SKM-1 (cell line): Measurements from ENCODE around the gene DLL1.

Experiments
- DNase-seq: peaks from one replicate; lab custom pipeline; 2025; ENCODE audit not compliant: unreplicated experiment; lab: John Stamatoyannopoulos, UW

The DLL1 gene

DNA sequence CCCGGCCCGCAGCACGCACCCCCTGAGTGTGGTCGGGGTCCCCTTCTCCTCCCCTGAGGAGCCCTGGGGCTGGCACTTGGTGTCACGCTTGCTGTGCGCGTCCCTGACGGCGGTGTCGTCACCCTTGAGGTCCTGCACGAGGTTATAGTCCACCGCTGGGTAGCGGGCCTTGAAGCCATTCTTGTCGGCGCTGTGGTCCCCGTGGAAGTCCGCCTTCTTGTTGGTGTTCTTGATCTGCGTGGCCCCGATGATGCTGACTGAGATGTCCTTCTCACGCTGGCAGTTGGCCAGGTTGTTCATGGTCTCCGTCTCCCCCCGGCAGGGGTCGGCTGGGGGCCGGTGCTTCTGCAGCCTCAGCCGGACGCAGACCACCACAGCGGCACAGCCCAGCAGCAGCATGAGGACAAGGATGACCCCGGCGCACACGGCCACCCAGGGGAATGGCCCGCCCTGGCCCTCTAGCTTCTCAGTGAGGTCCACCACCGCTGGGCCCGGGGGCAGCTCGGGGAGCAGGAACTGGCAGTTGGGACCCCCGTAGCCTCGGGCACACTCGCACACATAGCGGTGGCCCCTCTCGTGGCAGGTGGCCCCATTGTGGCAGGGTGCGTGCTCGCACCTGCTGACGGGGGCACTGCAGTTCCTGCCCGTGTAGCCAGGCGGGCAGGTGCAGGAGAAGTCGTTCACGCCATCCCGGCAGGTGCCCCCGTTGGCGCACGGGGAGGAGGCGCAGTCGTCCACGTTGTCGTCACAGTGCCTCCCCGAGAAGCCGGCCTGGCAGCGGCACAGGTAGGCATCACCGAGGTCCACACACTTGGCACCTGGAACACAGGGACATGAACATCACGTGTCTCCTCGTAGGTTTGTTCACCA is 7.4 kb downstream of the DLL1 start:
- DNase-seq = no peak

DNA sequence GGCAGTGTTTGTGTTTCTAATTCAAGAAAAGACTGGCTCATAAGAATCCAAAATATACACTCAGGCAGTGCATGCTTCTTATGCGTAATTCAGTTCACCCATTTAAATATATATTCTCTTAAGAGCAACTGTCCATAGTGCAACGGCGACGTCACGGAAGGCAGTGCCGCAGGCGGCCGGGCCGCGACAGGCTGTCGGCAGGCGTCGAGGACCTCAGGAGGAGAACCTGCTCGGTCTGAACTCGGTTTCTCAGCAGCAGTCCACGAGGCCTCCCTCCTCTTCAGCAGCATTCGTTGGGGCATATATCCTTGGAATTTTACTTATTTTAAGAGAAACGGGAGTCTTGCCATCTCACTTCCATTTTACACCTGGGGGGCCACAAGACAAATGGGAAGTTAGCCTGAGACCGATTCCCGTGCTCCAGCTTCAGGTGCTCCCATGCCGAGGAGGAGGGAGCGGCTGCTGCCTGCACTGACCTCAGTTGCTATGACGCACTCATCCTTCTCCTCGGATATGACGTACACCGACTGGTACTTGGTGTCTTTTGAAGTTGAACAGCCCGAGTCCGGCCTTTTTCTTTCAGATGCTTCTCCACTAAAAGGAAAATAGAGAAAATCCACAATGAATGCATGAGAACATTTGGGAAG is 8.2 kb downstream of the DLL1 start:
- no peak for DNase-seq

GRCh38 chr6:170281331-170282292 is 9.3 kb downstream of the DLL1 start:
- no peak for DNase-seq

GRCh38 chr6:170280689-170281045 is 10.2 kb downstream of the DLL1 start:
- DNase-seq = no peak

GRCh38 chr6:170279977-170280688 is 10.7 kb downstream of the DLL1 start:
- no peak for DNase-seq

DNA sequence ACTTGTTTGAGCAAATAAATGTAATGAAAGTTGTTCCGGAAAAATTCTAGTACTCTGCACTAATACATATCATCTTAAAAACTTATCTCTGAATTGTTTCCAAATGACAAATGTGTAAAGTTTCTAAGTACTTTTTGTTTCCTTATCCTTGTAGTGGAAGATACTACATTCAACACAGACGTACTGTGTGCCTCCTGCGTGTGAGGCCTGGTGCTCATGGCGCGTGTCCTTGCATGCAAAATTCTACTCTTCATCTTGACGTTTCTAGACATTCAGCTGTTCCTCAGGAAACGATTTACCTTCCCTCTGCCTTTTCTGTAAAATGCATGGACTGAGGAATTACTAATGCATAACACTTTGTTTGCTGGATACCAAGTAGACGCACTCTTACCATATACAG is 11.5 kb downstream of the DLL1 start:
- no peak for DNase-seq

- no peak for DNase-seq
These were observed 12.2 kb downstream of the DLL1 start for GRCh38 chr6:170278743-170279094.

GRCh38 chr6:170277893-170278742 is 12.8 kb downstream of the DLL1 start:
- no peak for DNase-seq

- DNase-seq = no peak
These were observed 14.4 kb downstream of the DLL1 start for GRCh38 chr6:170276369-170277057.

- DNase-seq = no peak
These were observed 15.9 kb downstream of the DLL1 start for GRCh38 chr6:170274713-170275560.

DNA sequence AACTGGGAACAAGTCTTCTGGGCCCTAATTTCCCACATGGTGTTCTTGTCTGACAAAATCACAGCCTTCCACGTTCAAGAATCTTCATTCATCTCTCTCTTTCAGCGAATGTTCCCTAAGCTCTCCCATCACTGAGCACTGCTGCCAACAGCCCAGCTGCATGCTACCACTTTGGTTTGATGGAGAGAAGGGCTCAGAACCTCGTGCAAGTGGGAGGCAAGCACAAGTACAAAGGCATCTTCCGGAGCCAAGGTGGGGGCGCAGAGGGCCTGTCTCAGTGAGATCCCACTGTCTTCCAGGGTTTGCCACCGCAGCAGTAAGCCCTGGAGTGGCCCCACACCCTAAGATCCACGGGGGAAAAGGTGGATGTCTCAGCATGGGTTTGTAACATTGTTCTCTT is 17.2 kb downstream of the DLL1 start:
- no peak for DNase-seq

- no peak for DNase-seq
These were observed 17.7 kb downstream of the DLL1 start for GRCh38 chr6:170273191-170273590.

- DNase-seq = no peak
These were observed 18.4 kb downstream of the DLL1 start for GRCh38 chr6:170272341-170273065.

DNA sequence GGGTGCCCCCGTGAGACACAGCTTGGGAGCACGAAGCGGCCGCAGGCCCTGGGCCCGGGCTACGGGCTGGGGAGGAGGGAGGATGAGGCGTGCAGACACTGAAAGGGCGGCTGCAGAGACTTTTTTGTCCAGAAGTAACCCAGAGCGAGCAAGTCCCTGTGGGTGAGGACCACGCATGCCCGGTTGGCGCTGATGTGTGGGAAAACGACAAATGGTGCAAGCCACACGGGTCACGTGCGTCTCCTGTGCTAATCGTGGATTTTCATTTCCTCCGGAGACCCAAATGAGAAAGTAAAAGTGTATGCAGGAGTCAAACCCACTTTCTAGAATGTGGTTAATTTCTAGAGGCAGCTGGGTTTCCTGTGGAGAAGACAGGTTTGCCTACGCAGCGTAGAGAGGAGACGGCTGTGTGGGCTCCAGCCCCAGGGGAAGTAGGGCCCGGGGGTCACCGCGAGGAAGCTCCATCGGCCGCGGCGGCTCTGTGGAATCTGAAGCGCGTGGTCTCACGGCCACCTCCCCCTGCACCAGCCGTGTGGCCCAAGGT is 19.0 kb downstream of the DLL1 start:
- DNase-seq = no peak

DNA sequence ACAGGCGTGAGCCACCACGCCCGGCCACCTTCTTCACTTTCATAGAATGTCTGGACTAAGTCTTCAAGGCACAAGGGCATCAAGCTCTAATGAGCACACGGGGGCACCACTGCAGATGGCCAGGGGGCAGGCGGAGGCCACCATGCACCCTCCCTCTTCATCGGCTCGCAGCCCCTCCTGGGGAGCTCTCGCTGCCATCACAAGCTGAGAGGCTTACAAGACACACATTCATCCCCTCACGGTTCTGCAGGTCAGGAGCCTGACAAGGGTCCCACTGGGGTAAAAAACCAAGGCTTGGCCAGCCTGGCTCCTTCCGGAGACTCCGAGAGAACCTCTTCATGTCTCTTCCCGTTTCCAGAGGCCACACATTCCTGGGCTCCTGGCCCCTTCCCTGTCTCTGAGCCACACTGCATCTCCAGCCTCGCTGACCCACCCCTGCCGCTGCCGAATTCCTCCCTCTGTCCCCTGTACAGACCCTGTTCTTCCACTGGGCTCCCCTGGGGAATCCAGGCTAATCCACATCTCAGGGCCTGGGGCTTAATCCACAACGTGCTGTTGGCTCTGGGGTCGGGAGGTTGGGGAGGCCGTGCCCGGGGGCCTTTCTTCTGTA is 19.8 kb downstream of the DLL1 start:
- no peak for DNase-seq

GRCh38 chr6:170269846-170270541 is 20.9 kb downstream of the DLL1 start:
- DNase-seq = no peak
